SU-DHL-6 (cell line): ENCODE data around the gene JUNB.

Experiments
- EZH2phosphoT487 ChIP-seq: fragments of 200-600 bp; sonication (generic), shearing (Covaris generic); conservative IDR thresholded peaks from 2 replicates; pipeline ENCODE4 v1.6.1; 2018; ENCODE audit warnings: mild to moderate bottlenecking, antibody characterized with exemption, low read length, moderate library complexity, mixed read lengths
- TF ChIP-seq, protein P1 (sequence below): fragments of 200-600 bp; sonication (generic); IDR thresholded peaks from one replicate; pipeline ENCODE4 v1.5.1; 2017; ENCODE audit warnings: antibody characterized with exemption, mild to moderate bottlenecking, low read length, moderate library complexity; ENCODE audit not compliant: insufficient read depth, poor library complexity, severe bottlenecking

DNA sequence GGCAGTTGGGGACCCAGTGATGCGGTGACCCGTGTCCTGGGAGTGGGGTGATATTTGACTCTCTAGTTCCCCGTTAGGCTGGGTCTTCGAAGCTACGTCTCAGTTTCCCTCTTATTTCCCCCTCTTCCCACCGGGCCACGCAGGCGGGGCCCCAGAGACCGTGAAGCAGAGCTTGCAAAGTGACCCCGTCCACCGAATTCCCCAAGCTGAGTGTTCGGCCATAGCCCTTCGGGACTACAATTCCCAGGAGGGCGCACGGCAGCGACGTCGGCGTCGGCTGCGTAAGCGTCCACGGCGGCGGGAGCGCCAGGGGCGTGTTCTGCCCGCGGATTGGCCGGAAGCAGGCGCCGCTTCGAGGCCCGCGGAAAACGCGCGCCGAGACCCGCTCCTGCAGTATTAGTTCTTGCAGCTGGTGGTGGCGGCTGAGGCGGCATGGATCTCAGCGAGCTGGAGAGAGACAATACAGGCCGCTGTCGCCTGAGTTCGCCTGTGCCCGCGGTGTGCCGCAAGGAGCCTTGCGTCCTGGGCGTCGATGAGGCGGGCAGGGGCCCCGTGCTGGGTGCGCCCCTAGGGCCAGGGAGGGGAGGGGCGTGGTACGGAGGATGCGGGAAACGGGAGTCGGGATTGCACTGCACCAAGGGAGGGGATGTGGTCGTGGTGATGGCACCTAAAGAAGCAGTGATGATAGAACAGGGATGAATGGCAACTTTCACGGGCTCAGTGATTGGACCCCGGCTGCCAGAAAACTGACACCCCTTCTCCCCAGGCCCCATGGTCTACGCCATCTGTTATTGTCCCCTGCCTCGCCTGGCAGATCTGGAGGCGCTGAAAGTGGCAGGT is 15.2 kb downstream of the JUNB start, which contains the start of gene RNASEH2A:
- TF ChIP-seq, protein P1, sequence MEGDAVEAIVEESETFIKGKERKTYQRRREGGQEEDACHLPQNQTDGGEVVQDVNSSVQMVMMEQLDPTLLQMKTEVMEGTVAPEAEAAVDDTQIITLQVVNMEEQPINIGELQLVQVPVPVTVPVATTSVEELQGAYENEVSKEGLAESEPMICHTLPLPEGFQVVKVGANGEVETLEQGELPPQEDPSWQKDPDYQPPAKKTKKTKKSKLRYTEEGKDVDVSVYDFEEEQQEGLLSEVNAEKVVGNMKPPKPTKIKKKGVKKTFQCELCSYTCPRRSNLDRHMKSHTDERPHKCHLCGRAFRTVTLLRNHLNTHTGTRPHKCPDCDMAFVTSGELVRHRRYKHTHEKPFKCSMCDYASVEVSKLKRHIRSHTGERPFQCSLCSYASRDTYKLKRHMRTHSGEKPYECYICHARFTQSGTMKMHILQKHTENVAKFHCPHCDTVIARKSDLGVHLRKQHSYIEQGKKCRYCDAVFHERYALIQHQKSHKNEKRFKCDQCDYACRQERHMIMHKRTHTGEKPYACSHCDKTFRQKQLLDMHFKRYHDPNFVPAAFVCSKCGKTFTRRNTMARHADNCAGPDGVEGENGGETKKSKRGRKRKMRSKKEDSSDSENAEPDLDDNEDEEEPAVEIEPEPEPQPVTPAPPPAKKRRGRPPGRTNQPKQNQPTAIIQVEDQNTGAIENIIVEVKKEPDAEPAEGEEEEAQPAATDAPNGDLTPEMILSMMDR = no peak
- no peak for TF ChIP-seq EZH2phosphoT487
